NCI-H1092 treated with DMSO at 0.1 percent for 48 hours (cell line): ENCODE data around the gene PARP8.
"Not testable (repeated sequence)": the region's sequence is repeated elsewhere in the genome, so short reads cannot be mapped to it uniquely, and the experiment has no call there.

ENCODE experiments used
- DNase-seq: peaks from one replicate; lab custom pipeline; 2025; lab: John Stamatoyannopoulos, UW

The PARP8 gene

GRCh38 chr5:50666261-50667022, at the start of gene PARP8:
PARP8 (plus strand) TSS chr5:50666637; CDS start chr5:50667096, 459 bp downstream.
- no peak for DNase-seq

- DNase-seq: no peak
Measured at GRCh38 chr5:50623666-50624065, 42.8 kb upstream of the PARP8 start.

- DNase-seq: not testable (repeated sequence)
Measured at GRCh38 chr5:50634866-50635265, 31.6 kb upstream of the PARP8 start.

- not testable (repeated sequence) for DNase-seq
Measured at GRCh38 chr5:50637576-50637975, 28.9 kb upstream of the PARP8 start.

GRCh38 chr5:50646591-50646990, 19.8 kb upstream of the PARP8 start:
- DNase-seq: no peak

GRCh38 chr5:50647726-50648125, 18.7 kb upstream of the PARP8 start:
- no peak for DNase-seq

- no peak for DNase-seq
Measured at GRCh38 chr5:50653946-50654345, 12.5 kb upstream of the PARP8 start.

GRCh38 chr5:50655067-50655809, 11.2 kb upstream of the PARP8 start:
- no peak for DNase-seq

- DNase-seq: peak; percentile 2
Measured at GRCh38 chr5:50655810-50656205, 10.6 kb upstream of the PARP8 start.

- DNase-seq: no peak
Measured at GRCh38 chr5:50657044-50657443, 9.4 kb upstream of the PARP8 start.

- no peak for DNase-seq
Measured at GRCh38 chr5:50658246-50658645, 8.2 kb upstream of the PARP8 start.

- DNase-seq: no peak
Measured at GRCh38 chr5:50663636-50664035, 2.8 kb upstream of the PARP8 start.

GRCh38 chr5:50665091-50665490, 1.3 kb upstream of the PARP8 start:
- DNase-seq: no peak

GRCh38 chr5:50665761-50666202, 655 bp upstream of the PARP8 start:
- DNase-seq: not testable (repeated sequence)

- peak; percentile 50 for DNase-seq
Measured at GRCh38 chr5:50667023-50667652, 701 bp downstream of the PARP8 start.

- peak; percentile 50 for DNase-seq
Measured at GRCh38 chr5:50667653-50668595, 1.5 kb downstream of the PARP8 start.

GRCh38 chr5:50668636-50669035, 2.2 kb downstream of the PARP8 start:
- DNase-seq: not testable (repeated sequence)

- no peak for DNase-seq
Measured at GRCh38 chr5:50672663-50673062, 6.2 kb downstream of the PARP8 start.

- DNase-seq: not testable (repeated sequence)
Measured at GRCh38 chr5:50673444-50673843, 7.0 kb downstream of the PARP8 start.

- no peak for DNase-seq
Measured at GRCh38 chr5:50675385-50675784, 8.9 kb downstream of the PARP8 start.

- not testable (repeated sequence) for DNase-seq
Measured at GRCh38 chr5:50679554-50679953, 13.1 kb downstream of the PARP8 start.

GRCh38 chr5:50684721-50685120, 18.3 kb downstream of the PARP8 start:
- DNase-seq: no peak
